Ishikawa (cell line): ENCODE measurements around the gene PAM16.

Experiments used
- NFIC ChIP-seq: IDR thresholded peaks from 2 replicates; pipeline ENCODE4 v1.6.1; 2012
- RAD21 ChIP-seq: IDR thresholded peaks from 2 replicates; pipeline ENCODE4 v1.6.1; 2012; ENCODE audit warnings: low read depth
- TCF12 ChIP-seq: IDR thresholded peaks from 2 replicates; pipeline ENCODE4 v1.6.1; 2012; ENCODE audit warnings: low read depth
- TF ChIP-seq, protein P1 (sequence below): IDR thresholded peaks from 2 replicates; pipeline ENCODE4 v1.6.1; 2012

- TF ChIP-seq RAD21 (no peak), TCF12 (no peak), NFIC (no peak)
- TF ChIP-seq, protein P1, sequence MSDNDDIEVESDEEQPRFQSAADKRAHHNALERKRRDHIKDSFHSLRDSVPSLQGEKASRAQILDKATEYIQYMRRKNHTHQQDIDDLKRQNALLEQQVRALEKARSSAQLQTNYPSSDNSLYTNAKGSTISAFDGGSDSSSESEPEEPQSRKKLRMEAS: no peak
These were observed 4.1 kb downstream of the PAM16 start for GRCh38 chr16:4347010-4347409.
